Prostate gland (tissue), 1 donor: ENCODE results near the gene TBX3.

Experiments
- POLR2A ChIP-seq: fragments of 450-650 bp; IDR thresholded peaks from one replicate; pipeline ENCODE4 v1.6.1; 2016; ENCODE audit warnings: antibody characterized with exemption, mild to moderate bottlenecking
- POLR2AphosphoS5 ChIP-seq: sonication (generic); formaldehyde crosslinking; IDR thresholded peaks from one replicate; pipeline ENCODE4 v1.6.1; 2017; ENCODE audit warnings: antibody characterized with exemption

DNA sequence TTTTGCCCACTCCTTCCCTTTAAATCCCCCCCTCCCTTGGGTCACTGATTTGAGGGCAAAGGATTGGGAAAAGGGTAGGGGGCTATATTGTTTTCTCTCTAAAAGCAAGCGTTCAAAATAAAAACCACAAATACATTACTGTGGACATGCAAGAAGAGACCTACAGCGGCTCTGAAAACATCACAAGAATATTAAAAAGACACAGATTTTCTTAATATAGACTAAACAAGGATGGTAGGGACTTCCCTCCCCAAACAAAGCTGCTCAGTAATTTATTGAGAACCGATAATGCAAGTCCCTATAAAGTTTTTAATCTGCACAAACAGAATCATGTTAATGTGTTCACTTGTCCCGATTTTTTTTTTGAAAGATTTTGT lies 12.9 kb downstream of the TBX3 start:
- TF ChIP-seq POLR2AphosphoS5 (no peak), POLR2A (no peak)
